Measurements from ENCODE around the gene SLC39A1. TPM values are rescaled to one million over a fixed set of nuclear protein-coding genes. Genes with fewer than 3 reads are reported as not detected.

The SLC39A1 gene
- total and polyA plus RNA-seq, 9 of the 15 experiments (the other 6 are each of a cell fraction or from before 2014, with no cell fraction given) = 9.9 to 81.1 (median 62.7) TPM

- FAIRE-seq = no peak
- H3K79me2 ChIP-seq (ENCODE audit: control insufficient read depth, insufficient read depth, low read length) = no peaks in the 10 kb centered on the region
- BruUV-seq (replicated peaks) = no TSS peak
- H4K20me1 ChIP-seq (replicated peaks; ENCODE audit: control insufficient read depth, insufficient read depth, low read length) = no peaks in the 10 kb centered on the region
- 94% methylated on average over 8 of the region's 12 CpGs for WGBS (ENCODE audit: insufficient coverage, low coverage, missing lambda C conversion rate)
- no peaks in the 10 kb centered on the region for H3K4me1 ChIP-seq (replicated peaks in 1 of 2; ENCODE audit: control insufficient read depth in 2 of 2, insufficient read depth in 2 of 2, low read length in 2 of 2)
- no peak for DNase-seq (ENCODE audit: extremely low read depth in 1 of 4, low spot score in 3 of 4)
- TF ChIP-seq SNRNP70 (optimal IDR thresholded peaks at IDR 0.05; ENCODE audit: low read depth, low read length) (no peak), RBFOX2 (IDR thresholded peaks at IDR 0.05; ENCODE audit: low read depth, low read length) (peak; percentile 43; the same call in 1 of the 2 replicates), ZNF143 (CRISPR knock-in tag; IDR thresholded peaks at IDR 0.05) (no peak), ZFP30 (CRISPR knock-in tag; IDR thresholded peaks at IDR 0.05; ENCODE audit: borderline replicate concordance) (no peak), POLR2G (IDR thresholded peaks at IDR 0.05; ENCODE audit: low read depth, low read length) (0 out of 2 replicates have a peak, but pooled peaks have one; percentile 26)
- ChIA-PET POLR2A (interaction anchor here (2.2 kb wide), 1 partner anchor 13 kb away, joined by 6 read pairs; no protein-coding TSS in a partner anchor), CTCF (ENCODE audit: low intra/inter-chr PET ratio) (no interaction called here)
- no peak overlapping the region for H3K4me3 ChIP-seq
- ATAC-seq = no peak
- no peak overlapping the region for H2AFZ ChIP-seq (ENCODE audit: low read depth, low read length)
- no peak overlapping the region for H3K27ac ChIP-seq (ENCODE audit: extremely low read depth, low read depth, low read length)
- peaks cover 88% of the 10 kb centered on the region; the same call in 2 of the 3 replicates for H3K36me3 ChIP-seq (ENCODE audit: control insufficient read depth, insufficient read depth, low read length)
- H3K27me3 ChIP-seq (ENCODE audit: control insufficient read depth in 2 of 2, insufficient read depth in 2 of 2, low read length in 2 of 2) = no peaks in the 10 kb centered on the region
- H3K9ac ChIP-seq (ENCODE audit: insufficient read depth in 1 of 2, low read depth in 2 of 2, low read length in 2 of 2) = 0 out of 4 replicates have a peak overlapping the region, but pooled peaks of 1 of the 2 experiments have one; percentile 28
- intact Hi-C loops (cut with micrococcal nuclease) = no loop called here
- in situ Hi-C loops (cut with MboI) = no loop called here
- H3K9me1 ChIP-seq (ENCODE audit: control insufficient read depth, insufficient read depth, low read length) = no peaks in the 10 kb centered on the region
- H3K9me3 ChIP-seq (replicated peaks; ENCODE audit: control insufficient read depth, insufficient read depth, low read depth, low read length) = no peaks in the 10 kb centered on the region
- H3K4me2 ChIP-seq (ENCODE audit: insufficient read depth, low read length) = no peak overlapping the region
Observed at GRCh38 chr1:153936011-153936802, 27.1 kb downstream of the SLC39A1 start.
